Measurements from ENCODE around the gene NLRP9.

- TF ChIP-seq CTCF (IDR thresholded peaks at IDR 0.05) (no peak), ZFX (IDR thresholded peaks at IDR 0.05; ENCODE audit: borderline replicate concordance) (no peak)
Measured at GRCh38 chr19:55676889-55677505, 61.2 kb downstream of the NLRP9 start.

All from 22Rv1 (cell line).